Activated CD4-positive, alpha-beta memory T cell treated with anti-CD3 and anti-CD28 coated beads, Interleukin-2, amount 10 ng/mL, durations not matched to agents 7 days and 5 days (primary cell): ENCODE data around the gene SLC12A9. TPM values are rescaled to one million over a fixed set of nuclear protein-coding genes. Genes with fewer than 3 reads are reported as not detected.

ENCODE experiments used
- CTCF ChIA-PET: fragments of 350-600 bp; sonication (Branson Sonifier 250); formaldehyde crosslinking; loops from one replicate; lab custom pipeline; 2021; ENCODE audit warnings: antibody characterized with exemption, inconsistent platforms; lab: Charles Lee
- POLR2A ChIA-PET: fragments of 350-600 bp; sonication (Branson Sonifier 250); formaldehyde crosslinking; loops from one replicate; lab custom pipeline; 2021; ENCODE audit warnings: antibody characterized with exemption; lab: Charles Lee
- DNase-seq: peaks from one replicate; pipeline ENCODE4 v3.0.0-alpha.2; 2020
- H3K27ac Mint-ChIP-seq: one replicate; pipeline ENCODE4 v1.8.0; 2021; ENCODE audit warnings: mild to moderate bottlenecking, mixed read lengths
- H3K27me3 Mint-ChIP-seq: one replicate; pipeline ENCODE4 v1.8.0; 2021; ENCODE audit warnings: mixed read lengths
- H3K36me3 Mint-ChIP-seq: one replicate; pipeline ENCODE4 v1.8.0; 2021; ENCODE audit warnings: low read depth, mixed read lengths
- H3K4me1 Mint-ChIP-seq: one replicate; pipeline ENCODE4 v1.8.0; 2021; ENCODE audit warnings: mixed read lengths
- H3K4me3 Mint-ChIP-seq: one replicate; pipeline ENCODE4 v1.8.0; 2021; ENCODE audit warnings: mild to moderate bottlenecking, mixed read lengths
- H3K9me3 Mint-ChIP-seq: one replicate; pipeline ENCODE4 v1.8.0; 2021; ENCODE audit warnings: mixed read lengths
- total RNA-seq, 2 experiments: library from RNA; stranded (reverse); gene quantifications; one replicate each; pipeline ENCODE4 v1.2.3, GENCODE V29; 2021

The SLC12A9 gene
- total RNA-seq, 2 experiments from 2014 or later: 34.0 to 36.3 TPM

- ChIA-PET POLR2A (interaction anchor here (1.5 to 7.4 kb wide), 2 partner anchors 9 to 179 kb away, joined by 3 to 251 read pairs; partner anchors contain the start of genes POP7 and SRRT), CTCF (interaction anchor here (0.7 kb wide), 1 partner anchor 33 kb away, joined by 3 read pairs; the partner anchor contains the start of gene SLC12A9)
- Mint-ChIP-seq H3K9me3 (no peaks in the 10 kb centered on the region), H3K4me3 (peak overlapping the region; percentile 65), H3K27me3 (no peaks in the 10 kb centered on the region), H3K36me3 (peaks cover 82% of the 10 kb centered on the region), H3K27ac (peak overlapping the region; percentile 95), H3K4me1 (peaks cover 68% of the 10 kb centered on the region)
- DNase-seq: peak; percentile 58
Observed at GRCh38 chr7:100884736-100885439, 32.4 kb downstream of the SLC12A9 start.

DNA sequence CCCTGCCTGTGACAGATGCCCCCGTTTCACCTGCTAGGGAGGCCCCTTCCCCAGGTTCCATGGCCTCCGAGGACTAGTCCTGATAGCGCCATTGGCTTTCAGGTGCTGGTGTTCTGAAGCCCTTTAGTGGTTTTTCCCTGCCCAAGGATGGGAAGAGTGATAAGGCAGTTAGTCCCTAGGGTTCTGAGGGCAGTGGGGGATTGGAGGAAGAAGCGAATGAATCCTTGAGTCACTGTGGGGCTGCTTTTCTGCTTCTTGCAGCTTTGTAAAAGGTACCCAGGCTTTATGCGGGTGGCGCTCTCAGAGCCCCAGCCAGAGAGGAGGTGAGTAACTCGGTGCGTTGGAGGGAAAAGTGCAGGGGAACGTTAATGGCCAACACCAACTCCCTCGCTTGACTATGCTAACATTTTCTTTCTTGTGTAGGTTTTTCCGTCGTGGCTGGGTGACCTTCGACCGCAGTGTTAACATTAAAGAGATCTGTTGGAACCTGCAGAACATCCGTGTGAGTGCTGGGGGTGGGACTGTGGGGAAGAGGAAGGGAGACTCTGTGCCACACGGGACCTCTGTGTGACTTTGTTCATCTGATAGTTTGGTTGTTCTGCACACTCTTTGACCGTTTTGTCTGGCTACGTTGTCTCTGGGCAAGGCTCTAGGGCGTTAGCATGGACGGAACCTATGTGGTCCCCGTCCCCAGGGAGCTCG lies 33.1 kb downstream of the SLC12A9 start:
- H3K9me3 Mint-ChIP-seq: no peaks in the 10 kb centered on the region
- ChIA-PET POLR2A (interaction anchor here (1.5 to 7.4 kb wide), 2 partner anchors 9 to 180 kb away, joined by 3 to 251 read pairs; partner anchors contain the start of genes POP7 and SRRT), CTCF (interaction anchor here (1.1 kb wide), 1 partner anchor 9 kb away, joined by 5 read pairs; no protein-coding TSS in a partner anchor)
- peaks cover 76% of the 10 kb centered on the region for H3K36me3 Mint-ChIP-seq
- H3K27ac Mint-ChIP-seq: peak overlapping the region; percentile 95
- H3K4me3 Mint-ChIP-seq: peak overlapping the region; percentile 19
- peaks cover 2% of the 10 kb centered on the region for H3K27me3 Mint-ChIP-seq
- H3K4me1 Mint-ChIP-seq: peaks cover 68% of the 10 kb centered on the region
- no peak for DNase-seq

- Mint-ChIP-seq H3K9me3 (no peaks in the 10 kb centered on the region), H3K4me1 (peaks cover 65% of the 10 kb centered on the region), H3K36me3 (peaks cover 71% of the 10 kb centered on the region), H3K4me3 (peak overlapping the region; percentile 30), H3K27ac (peak overlapping the region; percentile 95), H3K27me3 (peaks cover 4% of the 10 kb centered on the region)
- POLR2A ChIA-PET: interaction anchor here (0.7 to 7.4 kb wide), 4 partner anchors 10 to 181 kb away, joined by 3 to 251 read pairs (median 7); partner anchors contain the start of genes POP7, SLC12A9 and SRRT
- no peak for DNase-seq
- CTCF ChIA-PET: interaction anchor here (1.1 to 1.8 kb wide), 3 partner anchors 9 to 34 kb away, joined by 5 to 9 read pairs (median 8); partner anchors contain the start of genes SLC12A9 and SRRT
Observed at GRCh38 chr7:100886142-100886935, 33.8 kb downstream of the SLC12A9 start.

- DNase-seq: peak; percentile 39
- peaks cover 68% of the 10 kb centered on the region for H3K4me1 Mint-ChIP-seq
Observed at GRCh38 chr7:100886936-100887515, 34.5 kb downstream of the SLC12A9 start.

DNA sequence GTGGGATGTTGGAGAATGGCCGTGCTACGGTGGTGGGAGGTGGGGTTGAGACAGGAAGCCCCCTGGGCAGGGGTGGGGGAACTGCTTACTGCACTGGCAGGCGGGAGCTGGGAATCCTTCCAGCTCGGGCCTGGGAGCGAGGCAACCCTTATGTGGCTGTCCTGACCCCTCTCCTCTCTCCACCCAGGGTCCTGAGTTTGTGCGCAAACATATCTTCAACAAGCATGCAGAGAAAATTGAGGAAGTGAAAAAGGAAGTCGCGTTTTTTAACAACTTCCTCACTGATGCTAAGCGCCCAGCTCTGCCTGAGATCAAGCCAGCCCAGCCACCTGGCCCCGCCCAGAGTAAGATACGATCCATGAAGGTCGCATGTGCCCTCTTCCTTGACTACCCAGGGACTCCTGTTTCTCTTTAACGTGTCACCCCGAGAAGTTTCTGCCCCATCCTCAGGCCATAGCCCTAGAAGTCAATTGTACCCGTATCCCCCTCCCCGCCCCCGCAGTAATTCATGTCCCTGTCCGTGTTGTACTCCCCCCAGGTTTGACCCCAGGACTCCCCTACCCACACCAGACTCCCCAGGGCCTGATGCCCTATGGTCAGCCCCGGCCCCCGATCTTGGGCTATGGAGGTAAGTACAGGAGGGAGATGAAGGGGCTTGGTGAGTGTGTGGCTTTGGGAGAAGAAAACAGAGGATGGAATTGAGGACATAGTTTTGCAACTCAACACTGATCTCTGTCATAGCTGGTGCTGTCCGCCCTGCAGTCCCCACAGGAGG lies 35.2 kb downstream of the SLC12A9 start:
- H3K36me3 Mint-ChIP-seq: peaks cover 59% of the 10 kb centered on the region
- ChIA-PET POLR2A (interaction anchor here (0.9 to 7.4 kb wide), 6 partner anchors 11 to 302 kb away, joined by 3 to 251 read pairs (median 6); partner anchors contain the start of genes FBXO24, LRCH4, MOSPD3 and SLC12A9), CTCF (interaction anchor here (0.7 to 1.8 kb wide), 6 partner anchors 9 to 256 kb away, joined by 3 to 9 read pairs (median 4); partner anchors contain the start of genes POP7, SLC12A9 and SRRT)
- peaks cover 16% of the 10 kb centered on the region for H3K27me3 Mint-ChIP-seq
- H3K4me1 Mint-ChIP-seq: peaks cover 69% of the 10 kb centered on the region
- DNase-seq: peak; percentile 77
- H3K27ac Mint-ChIP-seq: peak overlapping the region; percentile 95
- no peaks in the 10 kb centered on the region for H3K9me3 Mint-ChIP-seq
- peak overlapping the region; percentile 78 for H3K4me3 Mint-ChIP-seq

More at GRCh38 chr7:100886936-100887515, 34.5 kb downstream of the SLC12A9 start:
- ChIA-PET CTCF (interaction anchor here (0.7 to 1.8 kb wide), 5 partner anchors 9 to 257 kb away, joined by 3 to 9 read pairs (median 5); partner anchors contain the start of genes SLC12A9 and SRRT), POLR2A (interaction anchor here (0.7 to 7.4 kb wide), 7 partner anchors 11 to 301 kb away, joined by 3 to 251 read pairs (median 5); partner anchors contain the start of genes FBXO24, LRCH4, MOSPD3 and POP7)
- peak overlapping the region; percentile 78 for H3K4me3 Mint-ChIP-seq
- peak overlapping the region; percentile 95 for H3K27ac Mint-ChIP-seq
- peaks cover 9% of the 10 kb centered on the region for H3K27me3 Mint-ChIP-seq
- peaks cover 65% of the 10 kb centered on the region for H3K36me3 Mint-ChIP-seq
- H3K9me3 Mint-ChIP-seq: no peaks in the 10 kb centered on the region

DNA sequence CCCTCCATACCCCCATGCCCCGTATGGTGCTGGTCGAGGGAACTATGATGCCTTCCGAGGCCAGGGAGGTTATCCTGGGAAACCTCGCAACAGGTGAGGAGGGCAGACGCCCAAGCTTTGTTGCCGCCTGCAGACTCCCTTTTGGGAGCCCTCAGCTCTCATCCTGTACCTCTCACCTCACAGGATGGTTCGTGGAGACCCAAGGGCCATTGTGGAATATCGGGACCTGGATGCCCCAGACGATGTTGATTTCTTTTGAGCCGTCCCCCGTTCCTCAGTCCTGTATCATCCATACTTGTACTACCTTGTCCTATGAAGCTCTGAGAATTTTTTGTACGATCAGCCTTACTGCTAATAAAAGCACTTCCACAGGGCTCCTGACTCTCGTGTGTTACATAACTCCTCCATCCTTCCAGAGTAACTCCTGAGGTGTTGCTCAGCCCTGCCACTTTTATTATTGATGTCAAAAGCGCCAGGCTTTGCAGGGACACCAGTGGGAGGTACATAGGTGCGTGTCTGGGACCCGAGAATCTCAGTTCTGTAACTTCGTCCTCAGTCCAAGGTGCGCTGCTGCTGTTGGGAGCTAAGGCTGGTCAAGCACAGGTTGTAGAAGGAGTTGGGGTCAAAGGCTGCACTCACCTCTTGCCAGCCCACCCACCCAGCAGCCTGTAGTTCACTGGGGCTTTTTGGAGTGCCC lies 35.9 kb downstream of the SLC12A9 start:
- Mint-ChIP-seq H3K4me3 (peak overlapping the region; percentile 78), H3K4me1 (peaks cover 63% of the 10 kb centered on the region), H3K27me3 (peaks cover 21% of the 10 kb centered on the region), H3K9me3 (no peaks in the 10 kb centered on the region), H3K36me3 (peaks cover 53% of the 10 kb centered on the region), H3K27ac (peak overlapping the region; percentile 95)
- POLR2A ChIA-PET: interaction anchor here (0.8 to 7.4 kb wide), 6 partner anchors 12 to 303 kb away, joined by 3 to 251 read pairs (median 6); partner anchors contain the start of genes FBXO24, LRCH4, MOSPD3 and SLC12A9
- CTCF ChIA-PET: interaction anchor here (0.9 to 2.1 kb wide), 8 partner anchors 9 to 183 kb away, joined by 3 to 10 read pairs (median 6); partner anchors contain the start of genes POP7, SLC12A9 and SRRT
- no peak for DNase-seq

DNA sequence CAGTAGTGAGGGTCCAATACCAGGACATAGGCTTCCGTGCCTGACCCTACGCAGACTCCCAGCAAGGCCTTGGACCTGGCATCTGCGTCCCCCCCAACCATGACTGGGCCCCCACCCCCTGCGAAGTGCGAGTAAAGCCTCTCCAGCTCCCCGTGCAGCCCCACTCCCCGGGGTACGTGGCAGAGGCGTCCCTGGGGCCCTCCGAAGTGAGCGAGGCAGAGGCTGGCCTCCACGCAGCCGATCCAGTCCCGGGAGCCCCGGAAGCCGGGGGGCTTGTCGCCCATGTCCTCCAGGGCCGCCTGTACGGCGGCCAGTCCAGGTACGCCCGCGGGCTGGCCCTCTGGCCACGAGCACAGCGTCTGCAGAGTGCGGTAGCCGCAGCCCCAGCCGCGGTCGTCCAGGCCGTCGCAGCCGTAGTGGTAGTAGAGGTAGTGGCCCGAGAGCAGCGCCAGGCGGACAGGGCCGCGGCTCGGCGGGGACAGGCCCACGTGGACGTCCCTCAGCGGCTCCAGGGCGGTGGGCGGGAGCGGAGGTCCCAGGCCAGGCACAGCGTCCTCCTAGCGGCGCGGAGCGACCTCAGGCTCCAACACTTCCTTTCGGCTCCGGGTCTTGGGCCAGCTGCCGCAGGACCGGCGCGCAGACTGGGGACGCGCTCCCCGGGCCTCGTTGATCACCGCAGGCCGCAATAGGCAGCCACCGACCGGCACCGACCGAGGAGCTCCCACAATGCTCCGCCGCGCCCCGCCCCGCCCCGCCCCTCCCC lies 36.7 kb downstream of the SLC12A9 start, which contains the start of gene UFSP1:
Gene UFSP1, minus strand, starts transcription at position 728 of the 763 bp plus-strand sequence. Its CDS starts 444 bp downstream, at position 284.
- Mint-ChIP-seq H3K36me3 (peaks cover 45% of the 10 kb centered on the region), H3K9me3 (no peaks in the 10 kb centered on the region), H3K4me1 (peaks cover 56% of the 10 kb centered on the region), H3K27ac (peak within 1 kb of the TSS; percentile 95), H3K4me3 (peak within 1 kb of the TSS; percentile 78), H3K27me3 (peaks cover 29% of the 10 kb centered on the region)
- POLR2A ChIA-PET: interaction anchor here (0.8 to 7.4 kb wide), 11 partner anchors 13 to 327 kb away, joined by 3 to 251 read pairs (median 5); partner anchors contain the start of genes FBXO24, POP7, SLC12A9 and SRRT
- CTCF ChIA-PET: interaction anchor here (0.6 to 2.1 kb wide), 22 partner anchors 9 to 1507 kb away, joined by 3 to 10 read pairs (median 4); partner anchors contain the start of genes POP7, PRKRIP1, SLC12A9 and SRRT
- no peak for DNase-seq

GRCh38 chr7:100890653-100891567 lies 38.4 kb downstream of the SLC12A9 start:
- peak overlapping the region; percentile 78 for H3K4me3 Mint-ChIP-seq
- POLR2A ChIA-PET: interaction anchor here (1.2 to 7.4 kb wide), 6 partner anchors 15 to 326 kb away, joined by 3 to 251 read pairs (median 5); partner anchors contain the start of genes SRRT and TRIM56
- no peaks in the 10 kb centered on the region for H3K9me3 Mint-ChIP-seq
- CTCF ChIA-PET: interaction anchor here (0.6 to 2.1 kb wide), 5 partner anchors 11 to 253 kb away, joined by 3 to 10 read pairs (median 5); no protein-coding TSS in a partner anchor
- H3K27ac Mint-ChIP-seq: no peak overlapping the region
- peaks cover 45% of the 10 kb centered on the region for H3K4me1 Mint-ChIP-seq
- H3K36me3 Mint-ChIP-seq: peaks cover 29% of the 10 kb centered on the region
- DNase-seq: no peak
- H3K27me3 Mint-ChIP-seq: peaks cover 33% of the 10 kb centered on the region
